ENCODE measurements around the gene NEO1. TPM values are rescaled to one million over a fixed set of nuclear protein-coding genes. Genes with fewer than 3 reads are reported as not detected.
A peak's percentile ranks its signal among the peaks of the same experiment; 100 is the strongest.

Gene NEO1
- total RNA-seq, 1 donor from 2014 or later, result 44.6 TPM

GRCh38 chr15:73028831-73029451 is 23.3 kb upstream of the NEO1 start:
- DNase-seq (ENCODE audit: low read depth in 2 of 2), result peak in 1 of 2 donors; percentile 5

- no peak for DNase-seq (ENCODE audit: low read depth in 2 of 2)
These were observed 22.1 kb upstream of the NEO1 start for GRCh38 chr15:73030122-73030679.

- no peak for DNase-seq (ENCODE audit: low read depth in 2 of 2)
These were observed 20.6 kb upstream of the NEO1 start for GRCh38 chr15:73031648-73032047.

GRCh38 chr15:73033611-73034010 is 18.7 kb upstream of the NEO1 start:
- DNase-seq (ENCODE audit: low read depth in 2 of 2), result no peak

GRCh38 chr15:73034221-73034620 is 18.0 kb upstream of the NEO1 start:
- no peak for DNase-seq (ENCODE audit: low read depth in 2 of 2)

GRCh38 chr15:73035221-73035620 is 17.0 kb upstream of the NEO1 start:
- DNase-seq (ENCODE audit: low read depth in 2 of 2), result no peak

GRCh38 chr15:73038220-73038619 is 14.0 kb upstream of the NEO1 start:
- DNase-seq (ENCODE audit: low read depth in 2 of 2), result no peak

GRCh38 chr15:73046073-73046472 is 6.2 kb upstream of the NEO1 start:
- DNase-seq (ENCODE audit: low read depth in 2 of 2), result no peak

- no peak for DNase-seq (ENCODE audit: low read depth in 2 of 2)
These were observed 4.4 kb upstream of the NEO1 start for GRCh38 chr15:73047882-73048281.

GRCh38 chr15:73048624-73049295 is 3.5 kb upstream of the NEO1 start:
- DNase-seq (ENCODE audit: low read depth in 2 of 2), result no peak

GRCh38 chr15:73049564-73050215 is 2.6 kb upstream of the NEO1 start:
- DNase-seq (ENCODE audit: low read depth in 2 of 2), result no peak

- DNase-seq (ENCODE audit: low read depth in 2 of 2), result no peak
These were observed 1.5 kb upstream of the NEO1 start for GRCh38 chr15:73050561-73051295.

- no peak for DNase-seq (ENCODE audit: low read depth in 2 of 2)
These were observed 864 bp upstream of the NEO1 start for GRCh38 chr15:73051391-73051806.

GRCh38 chr15:73052653-73053397 is 562 bp downstream of the NEO1 start:
- DNase-seq (ENCODE audit: low read depth in 2 of 2), result peak; percentile 6 to 21

- DNase-seq (ENCODE audit: low read depth in 2 of 2), result no peak
These were observed 1.1 kb downstream of the NEO1 start for GRCh38 chr15:73053398-73053723.

- DNase-seq (ENCODE audit: low read depth in 2 of 2), result no peak
These were observed 2.2 kb downstream of the NEO1 start for GRCh38 chr15:73054417-73054953.

- no peak for DNase-seq (ENCODE audit: low read depth in 2 of 2)
These were observed 4.2 kb downstream of the NEO1 start for GRCh38 chr15:73056460-73056859.

GRCh38 chr15:73058437-73058836 is 6.2 kb downstream of the NEO1 start:
- DNase-seq (ENCODE audit: low read depth in 2 of 2), result no peak

GRCh38 chr15:73065114-73065513 is 12.9 kb downstream of the NEO1 start:
- DNase-seq (ENCODE audit: low read depth in 2 of 2), result no peak

GRCh38 chr15:73069109-73069508 is 16.8 kb downstream of the NEO1 start:
- DNase-seq (ENCODE audit: low read depth in 2 of 2), result no peak

- no peak for DNase-seq (ENCODE audit: low read depth in 2 of 2)
These were observed 20.6 kb downstream of the NEO1 start for GRCh38 chr15:73072894-73073293.
